Gastrocnemius medialis (tissue), 4 donors: ENCODE results near the gene OPN1MW. TPM values are rescaled to one million over a fixed set of nuclear protein-coding genes. Genes with fewer than 3 reads are reported as not detected.
"Not testable (repeated sequence)": the region's sequence is repeated elsewhere in the genome, so short reads cannot be mapped to it uniquely, and the experiment has no call there.

Experiments
- ATAC-seq, 2 donors: fragments of 150-250 bp; one replicate each; pipeline ENCODE4 v1.9.1; 2016
- DNase-seq, 2 donors: peaks; one replicate each; pipeline ENCODE4 v3.0.0-alpha.2; 2019
- H3K27ac ChIP-seq, 4 donors: fragments of 200-600 bp; sonication (generic); 1 replicate in 1 of 4; 2 replicates in 3 of 4; pipeline ENCODE4 v1.5.1; 2016 to 2018; ENCODE audit warnings: mild to moderate bottlenecking in 2 of 4, moderate library complexity in 1 of 4
- H3K27me3 ChIP-seq, 3 donors: fragments of 200-600 bp; sonication (generic) in 2 of 3; 1 replicate in 1 of 3; 2 replicates in 2 of 3; pipeline versions ENCODE4 v1.5.1 to v1.6.0; 2016 to 2019; ENCODE audit warnings: mild to moderate bottlenecking in 1 of 3, moderate library complexity in 1 of 3
- H3K36me3 ChIP-seq, 2 donors: fragments of 200-600 bp; sonication (generic) in 1 of 2; one replicate each; pipeline ENCODE4 v1.5.1; 2017 to 2018
- H3K4me1 ChIP-seq, 2 donors: fragments of 200-600 bp; sonication (generic) in 1 of 2; one replicate each; pipeline ENCODE4 v1.5.1; 2016 to 2017; ENCODE audit warnings: mild to moderate bottlenecking in 2 of 2
- H3K4me3 ChIP-seq, 4 donors: fragments of 200-600 bp; sonication (generic) in 3 of 4; 1 replicate in 1 of 4; 2 replicates in 3 of 4; pipeline ENCODE4 v1.5.1; 2016 to 2019; ENCODE audit warnings: mild to moderate bottlenecking in 2 of 4
- H3K9me3 ChIP-seq, 3 donors: fragments of 200-600 bp; sonication (generic) in 2 of 3; 1 replicate in 1 of 3; 2 replicates in 2 of 3; pipeline ENCODE4 v1.5.1; 2016 to 2019
- in situ Hi-C, 4 donors: fragments of 200-750 bp; cut with MboI; loops; one replicate each; pipeline versions ENCODE4 v1.15.0 to v1.8.0; 2017; ENCODE audit warnings: low sequenced_read_pairs in 4 of 4
- intact Hi-C: fragments of 100-400 bp; cut with DNase I; formaldehyde crosslinking; loops from one replicate; pipeline ENCODE4 v1.15.1; 2023; ENCODE audit warnings: low total_unique reads
- total RNA-seq, 4 donors: library from RNA; depleted of rRNA; stranded (reverse); fragments of >200 nt; gene quantifications; one replicate each; pipeline versions ENCODE4 v1.1.0 to v1.2.3, GENCODE V29; 2016

The OPN1MW gene
- total RNA-seq, 4 donors from 2014 or later: not detected

DNA sequence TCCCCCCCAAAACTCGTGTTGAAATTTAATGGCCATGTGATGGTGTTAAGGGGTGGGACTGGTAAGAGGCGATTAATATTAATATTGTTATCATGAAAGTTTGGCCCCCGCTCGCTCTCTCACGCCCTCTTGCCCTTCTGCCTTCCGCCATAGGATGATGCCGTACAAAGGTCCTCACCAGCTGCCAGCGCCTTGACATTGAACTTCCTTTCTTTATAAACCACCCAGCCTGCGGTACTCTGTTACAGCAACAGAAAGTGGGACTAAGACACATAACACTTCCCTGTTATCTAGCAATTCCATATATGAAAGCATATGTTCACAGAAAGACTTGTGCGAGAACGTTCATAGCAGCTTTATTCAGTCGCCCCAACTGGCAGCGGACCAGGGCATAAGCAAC is 14.0 kb upstream of the OPN1MW start:
- H3K4me3 ChIP-seq, in situ Hi-C loops, H3K4me1 ChIP-seq, H3K36me3 ChIP-seq, H3K27ac ChIP-seq, DNase-seq, H3K27me3 ChIP-seq, H3K9me3 ChIP-seq, intact Hi-C loops, ATAC-seq: not testable (repeated sequence)

DNA sequence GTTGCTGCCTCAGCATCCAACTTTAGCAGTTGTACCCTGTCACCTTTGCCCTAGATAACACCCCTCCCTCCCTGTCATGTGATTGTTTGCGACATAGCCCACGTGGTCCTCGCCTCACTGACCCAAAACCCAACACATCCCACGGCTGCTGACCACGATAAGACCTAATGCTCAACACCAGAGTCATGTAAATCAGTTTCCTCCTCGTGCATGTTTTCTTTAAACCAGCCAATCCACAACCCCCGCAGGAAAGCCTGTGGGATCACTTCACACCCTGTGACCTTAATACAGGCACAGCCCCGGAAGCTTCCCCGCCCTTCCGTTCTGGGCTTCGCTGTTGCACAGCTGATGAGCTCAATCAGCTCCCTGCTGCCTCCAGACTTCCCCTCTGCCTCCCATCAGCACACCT is 9.9 kb upstream of the OPN1MW start:
- H3K9me3 ChIP-seq, H3K27ac ChIP-seq, H3K27me3 ChIP-seq, intact Hi-C loops, H3K4me3 ChIP-seq, H3K36me3 ChIP-seq, in situ Hi-C loops, DNase-seq, H3K4me1 ChIP-seq: not testable (repeated sequence)
- ATAC-seq: peak; percentile 47 to 73

GRCh38 chrX:154174356-154174755 is 8.0 kb upstream of the OPN1MW start:
- H3K27ac ChIP-seq, intact Hi-C loops, H3K36me3 ChIP-seq, H3K27me3 ChIP-seq, DNase-seq, H3K4me1 ChIP-seq, in situ Hi-C loops, H3K4me3 ChIP-seq, ATAC-seq, H3K9me3 ChIP-seq: not testable (repeated sequence)

DNA sequence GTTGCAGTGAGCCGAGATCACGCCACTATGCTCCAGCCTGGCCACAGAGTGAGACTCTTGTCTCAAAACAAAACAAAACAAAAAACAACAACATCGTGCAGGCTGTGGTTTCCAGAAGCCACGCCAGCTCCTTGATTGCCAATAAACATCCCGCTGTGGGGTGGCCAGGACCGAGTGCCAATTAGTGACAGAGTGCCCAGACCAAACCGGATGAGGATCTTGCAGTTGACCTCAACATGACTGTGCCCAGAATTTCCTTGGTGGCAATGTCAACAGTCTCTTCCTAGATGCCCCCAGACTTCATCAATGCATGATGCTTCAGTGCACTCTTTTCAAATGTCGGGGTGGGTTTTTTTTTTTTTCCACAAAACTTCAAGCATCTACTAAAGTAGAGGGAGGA is 1.4 kb downstream of the OPN1MW start:
- intact Hi-C loops, DNase-seq, H3K27me3 ChIP-seq, H3K27ac ChIP-seq, in situ Hi-C loops, H3K36me3 ChIP-seq, H3K4me1 ChIP-seq, H3K9me3 ChIP-seq, H3K4me3 ChIP-seq, ATAC-seq: not testable (repeated sequence)

DNA sequence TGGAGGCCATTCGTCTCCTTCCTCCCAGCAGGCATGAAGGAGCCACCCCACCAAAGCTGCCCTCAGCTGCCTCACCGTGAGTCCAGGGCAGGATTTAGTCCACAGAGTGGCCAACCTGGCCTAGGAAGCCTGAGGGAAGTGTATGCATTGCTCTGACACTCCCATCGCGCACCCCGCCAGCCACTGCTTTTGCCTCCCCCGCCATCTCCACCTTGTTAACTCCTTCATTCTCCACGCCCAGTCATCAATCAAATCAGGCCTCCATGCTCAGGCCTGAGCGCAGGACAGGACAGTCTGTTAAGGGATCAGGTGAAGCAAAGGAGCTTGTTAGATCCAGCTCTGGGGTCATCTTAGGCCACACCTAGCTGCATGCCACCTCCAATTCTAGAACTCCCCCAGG is 10.4 kb downstream of the OPN1MW start:
- in situ Hi-C loops, intact Hi-C loops: not testable (repeated sequence)

DNA sequence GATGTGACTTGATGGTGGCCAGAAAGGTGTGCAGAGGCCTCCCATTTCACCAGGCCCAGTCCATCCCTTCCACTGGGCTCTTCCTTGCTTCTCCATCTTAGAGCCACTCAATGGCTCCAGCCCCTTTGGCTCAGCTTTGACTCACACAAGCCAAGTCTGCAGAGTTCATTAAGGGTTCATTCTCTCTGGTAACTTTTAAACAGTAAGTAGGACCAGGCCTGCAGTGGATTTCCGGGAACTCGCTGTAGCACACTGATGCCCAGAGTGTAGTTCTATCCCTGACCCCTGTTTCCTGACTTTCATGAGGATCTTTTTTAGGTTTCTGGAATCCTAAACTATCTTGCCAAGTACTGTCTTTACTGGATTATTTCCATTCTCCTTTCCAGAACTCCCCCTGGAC is 11.9 kb downstream of the OPN1MW start:
- H3K27ac ChIP-seq, in situ Hi-C loops, ATAC-seq, DNase-seq, H3K36me3 ChIP-seq, H3K9me3 ChIP-seq, H3K4me3 ChIP-seq, H3K4me1 ChIP-seq, intact Hi-C loops, H3K27me3 ChIP-seq: not testable (repeated sequence)

More for the DNA sequence above, 10.4 kb downstream of the OPN1MW start:
- not testable (repeated sequence) for H3K9me3 ChIP-seq, H3K27me3 ChIP-seq, H3K36me3 ChIP-seq, DNase-seq, ATAC-seq, H3K27ac ChIP-seq, H3K4me1 ChIP-seq, H3K4me3 ChIP-seq

GRCh38 chrX:154196466-154196865 is 14.1 kb downstream of the OPN1MW start:
- in situ Hi-C loops, H3K9me3 ChIP-seq, DNase-seq, H3K27me3 ChIP-seq, H3K36me3 ChIP-seq, H3K27ac ChIP-seq, intact Hi-C loops, H3K4me1 ChIP-seq, H3K4me3 ChIP-seq, ATAC-seq: not testable (repeated sequence)

- in situ Hi-C loops, H3K27me3 ChIP-seq, DNase-seq, H3K36me3 ChIP-seq, H3K27ac ChIP-seq, H3K9me3 ChIP-seq, intact Hi-C loops, H3K4me1 ChIP-seq, H3K4me3 ChIP-seq: not testable (repeated sequence)
- ATAC-seq: peak; percentile 47 to 80
Measured at GRCh38 chrX:154209670-154210418, 27.4 kb downstream of the OPN1MW start.

GRCh38 chrX:154211057-154211456 is 28.7 kb downstream of the OPN1MW start:
- H3K9me3 ChIP-seq, H3K27ac ChIP-seq, ATAC-seq, H3K27me3 ChIP-seq, intact Hi-C loops, H3K4me3 ChIP-seq, H3K4me1 ChIP-seq, H3K36me3 ChIP-seq, in situ Hi-C loops: not testable (repeated sequence)
- DNase-seq: peak in 1 of 2 donors; percentile 1

- H3K36me3 ChIP-seq, in situ Hi-C loops, DNase-seq, H3K27me3 ChIP-seq, ATAC-seq, H3K4me3 ChIP-seq, intact Hi-C loops, H3K27ac ChIP-seq, H3K9me3 ChIP-seq, H3K4me1 ChIP-seq: not testable (repeated sequence)
Measured at GRCh38 chrX:154211499-154211898, 29.1 kb downstream of the OPN1MW start.

GRCh38 chrX:154219456-154219855 is 37.1 kb downstream of the OPN1MW start, which contains the start of gene OPN1MW2:
Gene OPN1MW2 (plus strand): TSS chrX:154219756. CDS start chrX:154219816, 60 bp downstream.
- H3K9me3 ChIP-seq, H3K4me1 ChIP-seq, H3K27me3 ChIP-seq, DNase-seq, H3K36me3 ChIP-seq, H3K4me3 ChIP-seq, intact Hi-C loops, H3K27ac ChIP-seq, in situ Hi-C loops, ATAC-seq: not testable (repeated sequence)

GRCh38 chrX:154225292-154225691 is 42.9 kb downstream of the OPN1MW start:
- H3K27ac ChIP-seq, H3K36me3 ChIP-seq, ATAC-seq, H3K27me3 ChIP-seq, H3K4me3 ChIP-seq, H3K9me3 ChIP-seq, in situ Hi-C loops, intact Hi-C loops, H3K4me1 ChIP-seq, DNase-seq: not testable (repeated sequence)
